ENCODE measurements around the gene HSD17B2.

DNA sequence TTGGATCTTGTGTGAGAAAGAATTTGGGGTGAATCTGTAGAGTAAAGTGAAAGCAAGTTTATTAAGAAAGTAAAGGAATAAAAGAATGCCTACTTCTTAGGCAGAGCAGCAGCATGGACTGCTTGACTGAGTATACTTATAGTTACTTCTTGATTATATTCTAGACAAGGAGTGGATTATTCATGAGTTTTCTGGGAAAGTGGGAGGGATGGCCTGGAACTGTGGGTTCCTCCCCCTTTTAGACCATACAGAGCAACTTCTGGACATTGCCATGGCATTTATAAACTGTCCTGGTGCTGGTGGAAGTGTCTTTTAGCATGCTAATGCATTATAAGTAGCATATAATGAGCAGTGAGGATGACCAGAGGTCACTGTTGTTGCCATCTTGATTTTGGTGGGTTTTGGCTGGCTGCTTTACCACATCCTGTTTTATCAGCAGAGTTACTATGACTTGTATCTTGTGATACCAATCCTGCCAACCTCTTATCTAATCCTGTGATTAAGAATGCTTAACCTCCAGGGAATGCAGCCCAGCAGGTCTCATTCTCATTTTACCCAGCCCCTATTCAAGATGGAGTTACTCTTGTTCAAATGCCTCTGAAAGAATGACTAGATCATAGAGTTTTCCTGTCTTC is 58.7 kb downstream of the HSD17B2 start:
- TF ChIP-seq, protein P1, sequence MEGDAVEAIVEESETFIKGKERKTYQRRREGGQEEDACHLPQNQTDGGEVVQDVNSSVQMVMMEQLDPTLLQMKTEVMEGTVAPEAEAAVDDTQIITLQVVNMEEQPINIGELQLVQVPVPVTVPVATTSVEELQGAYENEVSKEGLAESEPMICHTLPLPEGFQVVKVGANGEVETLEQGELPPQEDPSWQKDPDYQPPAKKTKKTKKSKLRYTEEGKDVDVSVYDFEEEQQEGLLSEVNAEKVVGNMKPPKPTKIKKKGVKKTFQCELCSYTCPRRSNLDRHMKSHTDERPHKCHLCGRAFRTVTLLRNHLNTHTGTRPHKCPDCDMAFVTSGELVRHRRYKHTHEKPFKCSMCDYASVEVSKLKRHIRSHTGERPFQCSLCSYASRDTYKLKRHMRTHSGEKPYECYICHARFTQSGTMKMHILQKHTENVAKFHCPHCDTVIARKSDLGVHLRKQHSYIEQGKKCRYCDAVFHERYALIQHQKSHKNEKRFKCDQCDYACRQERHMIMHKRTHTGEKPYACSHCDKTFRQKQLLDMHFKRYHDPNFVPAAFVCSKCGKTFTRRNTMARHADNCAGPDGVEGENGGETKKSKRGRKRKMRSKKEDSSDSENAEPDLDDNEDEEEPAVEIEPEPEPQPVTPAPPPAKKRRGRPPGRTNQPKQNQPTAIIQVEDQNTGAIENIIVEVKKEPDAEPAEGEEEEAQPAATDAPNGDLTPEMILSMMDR (IDR thresholded peaks at IDR 0.05; ENCODE audit: low read depth, low read length, missing input control): no peak
- TF ChIP-seq GABPA (IDR thresholded peaks at IDR 0.05 in 1 of 2, conservative IDR thresholded peaks at IDR 0.05 in 1 of 2): no peak
- no peak for TF ChIP-seq TAF1 (conservative IDR thresholded peaks at IDR 0.05)
- no peak for TF ChIP-seq EGR1 (IDR thresholded peaks at IDR 0.05; ENCODE audit: low read depth in 2 of 2)
- no peak for TF ChIP-seq FOXA1 (IDR thresholded peaks at IDR 0.05)
- TF ChIP-seq, protein P2, sequence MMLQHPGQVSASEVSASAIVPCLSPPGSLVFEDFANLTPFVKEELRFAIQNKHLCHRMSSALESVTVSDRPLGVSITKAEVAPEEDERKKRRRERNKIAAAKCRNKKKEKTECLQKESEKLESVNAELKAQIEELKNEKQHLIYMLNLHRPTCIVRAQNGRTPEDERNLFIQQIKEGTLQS (IDR thresholded peaks at IDR 0.05): no peak
- TF ChIP-seq, protein P3, sequence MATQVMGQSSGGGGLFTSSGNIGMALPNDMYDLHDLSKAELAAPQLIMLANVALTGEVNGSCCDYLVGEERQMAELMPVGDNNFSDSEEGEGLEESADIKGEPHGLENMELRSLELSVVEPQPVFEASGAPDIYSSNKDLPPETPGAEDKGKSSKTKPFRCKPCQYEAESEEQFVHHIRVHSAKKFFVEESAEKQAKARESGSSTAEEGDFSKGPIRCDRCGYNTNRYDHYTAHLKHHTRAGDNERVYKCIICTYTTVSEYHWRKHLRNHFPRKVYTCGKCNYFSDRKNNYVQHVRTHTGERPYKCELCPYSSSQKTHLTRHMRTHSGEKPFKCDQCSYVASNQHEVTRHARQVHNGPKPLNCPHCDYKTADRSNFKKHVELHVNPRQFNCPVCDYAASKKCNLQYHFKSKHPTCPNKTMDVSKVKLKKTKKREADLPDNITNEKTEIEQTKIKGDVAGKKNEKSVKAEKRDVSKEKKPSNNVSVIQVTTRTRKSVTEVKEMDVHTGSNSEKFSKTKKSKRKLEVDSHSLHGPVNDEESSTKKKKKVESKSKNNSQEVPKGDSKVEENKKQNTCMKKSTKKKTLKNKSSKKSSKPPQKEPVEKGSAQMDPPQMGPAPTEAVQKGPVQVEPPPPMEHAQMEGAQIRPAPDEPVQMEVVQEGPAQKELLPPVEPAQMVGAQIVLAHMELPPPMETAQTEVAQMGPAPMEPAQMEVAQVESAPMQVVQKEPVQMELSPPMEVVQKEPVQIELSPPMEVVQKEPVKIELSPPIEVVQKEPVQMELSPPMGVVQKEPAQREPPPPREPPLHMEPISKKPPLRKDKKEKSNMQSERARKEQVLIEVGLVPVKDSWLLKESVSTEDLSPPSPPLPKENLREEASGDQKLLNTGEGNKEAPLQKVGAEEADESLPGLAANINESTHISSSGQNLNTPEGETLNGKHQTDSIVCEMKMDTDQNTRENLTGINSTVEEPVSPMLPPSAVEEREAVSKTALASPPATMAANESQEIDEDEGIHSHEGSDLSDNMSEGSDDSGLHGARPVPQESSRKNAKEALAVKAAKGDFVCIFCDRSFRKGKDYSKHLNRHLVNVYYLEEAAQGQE (IDR thresholded peaks at IDR 0.05): no peak
- no peak for TF ChIP-seq YY1 (IDR thresholded peaks at IDR 0.05)
